Measurements from ENCODE around the gene SAXO1. TPM values are rescaled to one million over a fixed set of nuclear protein-coding genes. Genes with fewer than 3 reads are reported as not detected.

The SAXO1 gene
- total RNA-seq, 1 donor from 2014 or later, result 0.09 TPM

- no peak overlapping the region for H2AFZ ChIP-seq (replicated peaks)
- H3K4me1 ChIP-seq, result no peaks in the 10 kb centered on the region
- H3K4me3 ChIP-seq, result no peak overlapping the region
- no peak overlapping the region for H3K4me2 ChIP-seq
- no peaks in the 10 kb centered on the region for H3F3A ChIP-seq (ENCODE audit: low read depth)
- H3K9me3 Mint-ChIP-seq, result peaks cover 3% of the 10 kb centered on the region
- no peaks in the 10 kb centered on the region for H3K9me3 ChIP-seq (ENCODE audit: low read depth)
- no peak for DNase-seq (ENCODE audit: low spot score)
- TF ChIP-seq EZH2 (IDR thresholded peaks at IDR 0.05) (no peak), CTCF (IDR thresholded peaks at IDR 0.05) (no peak), EZH2phosphoT487 (IDR thresholded peaks at IDR 0.05) (no peak)
- no peaks in the 10 kb centered on the region for H3K36me3 Mint-ChIP-seq
- no peaks in the 10 kb centered on the region for H4K20me1 ChIP-seq (ENCODE audit: low read depth)
- no peaks in the 10 kb centered on the region for H3K4me1 Mint-ChIP-seq
- H3K27me3 ChIP-seq, result no peaks in the 10 kb centered on the region
- H3K27ac ChIP-seq, result no peak overlapping the region
- peaks cover 3% of the 10 kb centered on the region for H3K27me3 Mint-ChIP-seq (ENCODE audit: insufficient read depth, low read depth)
- H3K4me3 Mint-ChIP-seq, result no peak overlapping the region
- no peaks in the 10 kb centered on the region for H3K36me3 ChIP-seq
- H3K79me2 ChIP-seq (ENCODE audit: low read depth), result no peaks in the 10 kb centered on the region
- H3K27ac Mint-ChIP-seq, result no peak overlapping the region
- no peak overlapping the region for H3K9ac ChIP-seq
Measured at GRCh38 chr9:18971404-18971803, 61.6 kb downstream of the SAXO1 start.

GRCh38 chr9:18970393-18970792 lies 62.6 kb downstream of the SAXO1 start:
- no peak overlapping the region for H3K4me2 ChIP-seq
- no peak overlapping the region for H2AFZ ChIP-seq (replicated peaks)
- Mint-ChIP-seq H3K27ac (no peak overlapping the region), H3K9me3 (peaks cover 10% of the 10 kb centered on the region), H3K4me3 (no peak overlapping the region), H3K27me3 (ENCODE audit: insufficient read depth, low read depth) (peaks cover 3% of the 10 kb centered on the region), H3K36me3 (no peaks in the 10 kb centered on the region), H3K4me1 (no peaks in the 10 kb centered on the region)
- H3K4me1 ChIP-seq, result no peaks in the 10 kb centered on the region
- no peaks in the 10 kb centered on the region for H3K36me3 ChIP-seq
- TF ChIP-seq EZH2phosphoT487 (IDR thresholded peaks at IDR 0.05) (no peak), CTCF (IDR thresholded peaks at IDR 0.05) (no peak), EZH2 (IDR thresholded peaks at IDR 0.05) (no peak)
- no peaks in the 10 kb centered on the region for H3K9me3 ChIP-seq (ENCODE audit: low read depth)
- H3F3A ChIP-seq (ENCODE audit: low read depth), result no peaks in the 10 kb centered on the region
- H3K79me2 ChIP-seq (ENCODE audit: low read depth), result no peaks in the 10 kb centered on the region
- H4K20me1 ChIP-seq (ENCODE audit: low read depth), result no peaks in the 10 kb centered on the region
- H3K9ac ChIP-seq, result no peak overlapping the region
- no peak overlapping the region for H3K4me3 ChIP-seq
- H3K27ac ChIP-seq, result no peak overlapping the region
- no peaks in the 10 kb centered on the region for H3K27me3 ChIP-seq
- DNase-seq (ENCODE audit: low spot score), result no peak

GRCh38 chr9:18969128-18969527 lies 63.9 kb downstream of the SAXO1 start:
- H3K27me3 ChIP-seq, result no peaks in the 10 kb centered on the region
- H3K27me3 Mint-ChIP-seq (ENCODE audit: insufficient read depth, low read depth), result peaks cover 3% of the 10 kb centered on the region
- DNase-seq (ENCODE audit: low spot score), result no peak
- no peak overlapping the region for H3K9ac ChIP-seq
- H3K4me3 Mint-ChIP-seq, result no peak overlapping the region
- H2AFZ ChIP-seq (replicated peaks), result no peak overlapping the region
- H3K27ac ChIP-seq, result no peak overlapping the region
- no peaks in the 10 kb centered on the region for H3K36me3 Mint-ChIP-seq
- no peaks in the 10 kb centered on the region for H3K4me1 ChIP-seq
- TF ChIP-seq EZH2phosphoT487 (IDR thresholded peaks at IDR 0.05), result no peak
- TF ChIP-seq EZH2 (IDR thresholded peaks at IDR 0.05), result no peak
- H4K20me1 ChIP-seq (ENCODE audit: low read depth), result no peaks in the 10 kb centered on the region
- H3F3A ChIP-seq (ENCODE audit: low read depth), result no peaks in the 10 kb centered on the region
- H3K9me3 Mint-ChIP-seq, result peaks cover 20% of the 10 kb centered on the region
- no peaks in the 10 kb centered on the region for H3K4me1 Mint-ChIP-seq
- H3K79me2 ChIP-seq (ENCODE audit: low read depth), result no peaks in the 10 kb centered on the region
- H3K27ac Mint-ChIP-seq, result no peak overlapping the region
- H3K9me3 ChIP-seq (ENCODE audit: low read depth), result no peaks in the 10 kb centered on the region
- no peak overlapping the region for H3K4me3 ChIP-seq
- H3K4me2 ChIP-seq, result no peak overlapping the region
- no peaks in the 10 kb centered on the region for H3K36me3 ChIP-seq

GRCh38 chr9:18955626-18956025 lies 77.4 kb downstream of the SAXO1 start:
- no peak for DNase-seq (ENCODE audit: low spot score)
- H3K4me2 ChIP-seq, result no peak overlapping the region
- no peaks in the 10 kb centered on the region for H3K27me3 ChIP-seq
- Mint-ChIP-seq H3K4me3 (no peak overlapping the region), H3K27ac (no peak overlapping the region), H3K27me3 (ENCODE audit: insufficient read depth, low read depth) (peaks cover 2% of the 10 kb centered on the region), H3K36me3 (no peaks in the 10 kb centered on the region), H3K4me1 (no peaks in the 10 kb centered on the region), H3K9me3 (no peaks in the 10 kb centered on the region)
- TF ChIP-seq EZH2phosphoT487 (IDR thresholded peaks at IDR 0.05) (no peak), CTCF (IDR thresholded peaks at IDR 0.05) (no peak), EZH2 (IDR thresholded peaks at IDR 0.05) (no peak)
- H3K27ac ChIP-seq, result no peak overlapping the region
- no peak overlapping the region for H3K4me3 ChIP-seq
- H2AFZ ChIP-seq (replicated peaks), result no peak overlapping the region
- no peaks in the 10 kb centered on the region for H3K4me1 ChIP-seq
- no peaks in the 10 kb centered on the region for H3F3A ChIP-seq (ENCODE audit: low read depth)
- no peak overlapping the region for H3K9ac ChIP-seq
- no peaks in the 10 kb centered on the region for H4K20me1 ChIP-seq (ENCODE audit: low read depth)
- H3K9me3 ChIP-seq (ENCODE audit: low read depth), result no peaks in the 10 kb centered on the region
- H3K79me2 ChIP-seq (ENCODE audit: low read depth), result no peaks in the 10 kb centered on the region
- no peaks in the 10 kb centered on the region for H3K36me3 ChIP-seq

Measured in neural progenitor cell (in vitro differentiated cells).